PC-3 (cell line): ENCODE data around the gene OR10H1. TPM values are rescaled to one million over a fixed set of nuclear protein-coding genes. Genes with fewer than 3 reads are reported as not detected.

Source experiments
- ATAC-seq: fragments of 200-7000 bp; cut with Tn5 transposase; 2 replicates; pipeline ENCODE4 v1.9.1; 2020; ENCODE audit warnings: mild to moderate bottlenecking, moderate library complexity
- BruUV-seq: library from RNA; stranded (reverse); fragments of 400-500 nt; replicated peaks from 2 replicates; lab custom pipeline; 2021; lab: Mats Ljungman, UMichigan
- CTCF ChIA-PET: fragments of 300-600 bp; sonication (Branson Sonifier 250); formaldehyde crosslinking; loops from one replicate; lab custom pipeline; 2022; ENCODE audit warnings: antibody characterized with exemption; lab: Charles Lee
- POLR2A ChIA-PET: fragments of 300-600 bp; sonication (Branson Sonifier 250); formaldehyde crosslinking; loops from one replicate; lab custom pipeline; 2022; ENCODE audit warnings: antibody characterized with exemption; ENCODE audit not compliant: unreplicated experiment; lab: Charles Lee
- DNase-seq: peaks from one replicate; pipeline ENCODE4 v3.0.0-alpha.2; 2015
- H2AFZ ChIP-seq: fragments of 300-600 bp; sonication (generic); 2 replicates; pipeline ENCODE4 v1.6.0; 2016; ENCODE audit warnings: antibody characterized with exemption, low read length
- H3F3A ChIP-seq: fragments of 300-600 bp; sonication (generic); one replicate; pipeline ENCODE4 v1.6.0; 2017; ENCODE audit warnings: antibody characterized with exemption, low read length, control low read depth, mild to moderate bottlenecking; ENCODE audit not compliant: unreplicated experiment
- H3K27ac ChIP-seq: fragments of 300-600 bp; sonication (generic); 2 replicates; pipeline ENCODE4 v1.5.1; 2016; ENCODE audit warnings: mild to moderate bottlenecking, low read length
- H3K27me3 ChIP-seq: fragments of 300-600 bp; sonication (generic); 2 replicates; pipeline ENCODE4 v1.6.1; 2016; ENCODE audit warnings: low read length, mixed read lengths
- H3K36me3 ChIP-seq: fragments of 300-600 bp; sonication (generic); 2 replicates; pipeline ENCODE4 v1.6.1; 2016; ENCODE audit warnings: low read depth, mixed run types, low read length, mixed read lengths
- H3K4me1 ChIP-seq: fragments of 300-600 bp; sonication (generic); 2 replicates; pipeline ENCODE4 v1.5.1; 2016; ENCODE audit warnings: low read length; ENCODE audit not compliant: insufficient read depth
- H3K4me2 ChIP-seq: fragments of 300-600 bp; sonication (generic); 2 replicates; pipeline ENCODE4 v1.6.0; 2016; ENCODE audit warnings: low read length
- H3K4me3 ChIP-seq: fragments of 300-600 bp; sonication (generic); 2 replicates; pipeline ENCODE4 v1.5.1; 2016; ENCODE audit warnings: mild to moderate bottlenecking, low read length, mixed read lengths
- H3K79me2 ChIP-seq: fragments of 300-600 bp; sonication (generic); 2 replicates; pipeline ENCODE4 v1.6.1; 2017; ENCODE audit warnings: low read length, mixed read lengths
- H3K9ac ChIP-seq: fragments of 300-600 bp; sonication (generic); 2 replicates; pipeline ENCODE4 v1.6.0; 2016; ENCODE audit warnings: mild to moderate bottlenecking, low read length
- H3K9me2 ChIP-seq: fragments of 300-600 bp; sonication (generic); replicated peaks from 2 replicates; pipeline ENCODE4 v1.6.1; 2016; ENCODE audit warnings: mixed run types, low read length, mixed read lengths
- H3K9me3 ChIP-seq: fragments of 300-600 bp; sonication (generic); 2 replicates; pipeline ENCODE4 v1.6.1; 2016; ENCODE audit warnings: low read length, mixed read lengths
- H4K20me1 ChIP-seq: fragments of 300-600 bp; sonication (generic); 2 replicates; pipeline ENCODE4 v1.6.1; 2016; ENCODE audit warnings: low read length, mixed read lengths
- CTCF ChIP-seq: fragments of 300-600 bp; sonication (generic); conservative IDR thresholded peaks from 2 replicates; pipeline ENCODE4 v1.5.1; 2017; ENCODE audit warnings: antibody characterized with exemption, low read depth, mild to moderate bottlenecking, low read length
- EZH2 ChIP-seq: fragments of 300-600 bp; sonication (generic); IDR thresholded peaks from one replicate; pipeline ENCODE4 v1.6.1; 2017; ENCODE audit warnings: antibody characterized with exemption, mild to moderate bottlenecking, low read length; ENCODE audit not compliant: unreplicated experiment
- EZH2phosphoT487 ChIP-seq: fragments of 300-600 bp; sonication (generic); IDR thresholded peaks from 2 replicates; pipeline ENCODE4 v1.6.1; 2018; ENCODE audit warnings: mild to moderate bottlenecking, antibody characterized with exemption, low read length, borderline replicate concordance
- intact Hi-C: fragments of 100-400 bp; cut with micrococcal nuclease; formaldehyde crosslinking; loops from 2 replicates; pipeline ENCODE4 v1.9.0; 2023
- total RNA-seq: library from RNA; depleted of rRNA; stranded (reverse); fragments of >200 nt; gene quantifications from 2 replicates; pipeline ENCODE4 v1.2.3, GENCODE V29; 2014

The OR10H1 gene
- total RNA-seq, 1 experiment from 2014 or later = not detected

- BruUV-seq = no TSS peak
These were observed 33.3 kb downstream of the OR10H1 start for GRCh38 chr19:15782211-15782610.

GRCh38 chr19:15781661-15782060, 33.8 kb downstream of the OR10H1 start:
- no peak overlapping the region for H3K27ac ChIP-seq
- H3F3A ChIP-seq = no peaks in the 10 kb centered on the region
- DNase-seq (no peak), ATAC-seq (no peak)
- CTCF ChIA-PET = no interaction called here
- no peaks in the 10 kb centered on the region for H4K20me1 ChIP-seq
- intact Hi-C loops = no loop called here
- no peaks in the 10 kb centered on the region for H3K9me3 ChIP-seq
- H2AFZ ChIP-seq = no peak overlapping the region
- BruUV-seq = no TSS peak
- peaks cover under 1% of the 10 kb centered on the region; the same call in 1 of the 2 replicates for H3K27me3 ChIP-seq
- H3K4me1 ChIP-seq = peaks cover 3% of the 10 kb centered on the region; the same call in 1 of the 2 replicates
- no peaks in the 10 kb centered on the region for H3K9me2 ChIP-seq
- no peak overlapping the region for H3K9ac ChIP-seq
- TF ChIP-seq CTCF (no peak), EZH2phosphoT487 (no peak), EZH2 (no peak)
- no peak overlapping the region for H3K4me3 ChIP-seq
- H3K36me3 ChIP-seq = no peaks in the 10 kb centered on the region
- no peak overlapping the region for H3K4me2 ChIP-seq
- no peaks in the 10 kb centered on the region for H3K79me2 ChIP-seq
- POLR2A ChIA-PET = no interaction called here

More at GRCh38 chr19:15782211-15782610, 33.3 kb downstream of the OR10H1 start:
- ATAC-seq (no peak), DNase-seq (no peak)
- H2AFZ ChIP-seq = no peak overlapping the region
- no peaks in the 10 kb centered on the region for H3F3A ChIP-seq
- H3K4me2 ChIP-seq = no peak overlapping the region
- CTCF ChIA-PET = no interaction called here
- no peak overlapping the region for H3K4me3 ChIP-seq
- H3K9ac ChIP-seq = no peak overlapping the region
- H3K9me3 ChIP-seq = no peaks in the 10 kb centered on the region
- POLR2A ChIA-PET = no interaction called here
- TF ChIP-seq CTCF (no peak), EZH2phosphoT487 (no peak), EZH2 (no peak)
- peaks cover 6% of the 10 kb centered on the region; the same call in 1 of the 2 replicates for H3K27me3 ChIP-seq
- H4K20me1 ChIP-seq = no peaks in the 10 kb centered on the region
- no peaks in the 10 kb centered on the region for H3K36me3 ChIP-seq
- no peaks in the 10 kb centered on the region for H3K9me2 ChIP-seq
- H3K4me1 ChIP-seq = peaks cover 3% of the 10 kb centered on the region; the same call in 1 of the 2 replicates
- no peaks in the 10 kb centered on the region for H3K79me2 ChIP-seq
- intact Hi-C loops = no loop called here
- H3K27ac ChIP-seq = no peak overlapping the region

GRCh38 chr19:15780610-15781418, 34.6 kb downstream of the OR10H1 start:
- Histone ChIP-seq H3K9ac (no peak overlapping the region), H3K27ac (no peak overlapping the region), H3K27me3 (no peaks in the 10 kb centered on the region), H2AFZ (no peak overlapping the region), H3K9me2 (no peaks in the 10 kb centered on the region), H3K9me3 (no peaks in the 10 kb centered on the region), H3K4me1 (peaks cover 3% of the 10 kb centered on the region; the same call in 1 of the 2 replicates), H3F3A (no peaks in the 10 kb centered on the region), H4K20me1 (no peaks in the 10 kb centered on the region), H3K4me3 (no peak overlapping the region), H3K79me2 (no peaks in the 10 kb centered on the region), H3K4me2 (no peak overlapping the region), H3K36me3 (no peaks in the 10 kb centered on the region)
- ChIA-PET CTCF (no interaction called here), POLR2A (no interaction called here)
- intact Hi-C loops = no loop called here
- ATAC-seq (peak; percentile 27; the same call in 1 of the 2 replicates), DNase-seq (peak; percentile 42)
- TF ChIP-seq CTCF (no peak), EZH2phosphoT487 (no peak), EZH2 (no peak)
- no TSS peak for BruUV-seq
